Measurements from ENCODE around the gene RAG1. TPM values are rescaled to one million over a fixed set of nuclear protein-coding genes. Genes with fewer than 3 reads are reported as not detected.

Gene RAG1
- total RNA-seq, 1 donor from 2014 or later: 0.24 TPM

DNA sequence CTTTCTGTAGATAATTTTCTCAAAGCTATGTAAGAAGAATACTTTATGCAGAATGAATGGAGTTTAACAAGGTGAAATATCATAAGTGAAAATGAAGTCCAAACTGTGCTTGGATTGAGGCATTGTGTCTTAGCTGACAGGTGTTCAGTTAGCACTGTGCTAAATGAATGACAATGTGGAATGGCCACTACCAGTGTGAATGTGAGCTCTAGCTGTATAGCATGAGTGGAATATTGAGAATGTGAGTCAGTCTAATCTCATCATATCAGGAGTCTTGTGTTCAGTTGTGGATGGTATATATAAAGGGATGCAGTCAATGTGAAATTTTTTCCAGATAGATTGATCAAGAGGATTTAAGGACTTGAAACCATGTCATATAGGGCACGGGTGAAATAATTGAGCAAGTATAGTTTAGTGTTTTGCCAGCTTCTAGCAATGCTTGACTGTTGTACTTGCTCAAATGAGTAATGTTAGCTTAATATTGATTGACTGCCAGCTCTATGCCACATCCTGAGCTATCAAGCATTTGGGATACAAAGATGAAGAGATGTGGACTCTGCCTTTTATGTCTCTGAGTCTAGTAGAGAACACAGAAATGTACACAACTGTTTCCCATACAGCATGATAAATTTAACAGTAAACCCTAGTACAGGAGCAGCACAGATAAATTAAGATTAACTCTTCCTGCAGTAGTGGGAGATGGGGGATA, 40.8 kb downstream of the RAG1 start:
- no peak for TF ChIP-seq CTCF (IDR thresholded peaks at IDR 0.05)
- H3K36me3 Mint-ChIP-seq (ENCODE audit: low read depth): no peaks in the 10 kb centered on the region
- DNase-seq (no peak), ATAC-seq (ENCODE audit: low read depth) (no peak)
- peaks cover 30% of the 10 kb centered on the region for H3K27me3 Mint-ChIP-seq
- H3K4me3 Mint-ChIP-seq: no peak overlapping the region
- H3K27ac Mint-ChIP-seq: no peak overlapping the region
- CTCF ChIA-PET: no interaction called here
- POLR2A ChIA-PET: no interaction called here
- no peaks in the 10 kb centered on the region for H3K9me3 Mint-ChIP-seq
- no peaks in the 10 kb centered on the region for H3K4me1 Mint-ChIP-seq
- intact Hi-C loops (cut with micrococcal nuclease): no loop called here

DNA sequence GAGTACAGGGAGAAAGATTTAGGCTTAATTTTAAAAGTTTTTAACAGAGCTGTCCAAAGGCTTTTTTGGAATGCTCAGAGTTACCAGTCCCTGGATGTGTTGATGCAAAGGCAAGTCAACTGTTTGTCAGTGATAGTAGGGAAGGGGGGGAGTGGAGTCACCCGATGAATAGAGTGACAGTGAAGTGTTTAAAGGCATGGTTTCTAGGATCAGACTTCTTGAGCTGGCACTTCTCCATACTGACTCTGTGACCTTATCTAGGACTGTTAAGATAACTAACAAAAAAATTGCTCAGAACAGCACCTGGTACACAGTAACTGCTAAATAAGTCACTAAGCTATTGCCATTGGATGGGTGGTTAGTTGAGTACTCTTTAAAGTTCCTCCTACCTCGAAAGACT, 41.6 kb downstream of the RAG1 start:
- peaks cover 30% of the 10 kb centered on the region for H3K27me3 Mint-ChIP-seq
- no peaks in the 10 kb centered on the region for H3K9me3 Mint-ChIP-seq
- H3K4me3 Mint-ChIP-seq: no peak overlapping the region
- no peak for TF ChIP-seq CTCF (IDR thresholded peaks at IDR 0.05)
- ATAC-seq (ENCODE audit: low read depth) (no peak), DNase-seq (no peak)
- intact Hi-C loops (cut with micrococcal nuclease): no loop called here
- H3K4me1 Mint-ChIP-seq: no peaks in the 10 kb centered on the region
- H3K36me3 Mint-ChIP-seq (ENCODE audit: low read depth): no peaks in the 10 kb centered on the region
- CTCF ChIA-PET: no interaction called here
- POLR2A ChIA-PET: interaction anchor here (0.6 kb wide), 1 partner anchor 158 kb away, joined by 3 read pairs; no protein-coding TSS in a partner anchor
- no peak overlapping the region for H3K27ac Mint-ChIP-seq

DNA sequence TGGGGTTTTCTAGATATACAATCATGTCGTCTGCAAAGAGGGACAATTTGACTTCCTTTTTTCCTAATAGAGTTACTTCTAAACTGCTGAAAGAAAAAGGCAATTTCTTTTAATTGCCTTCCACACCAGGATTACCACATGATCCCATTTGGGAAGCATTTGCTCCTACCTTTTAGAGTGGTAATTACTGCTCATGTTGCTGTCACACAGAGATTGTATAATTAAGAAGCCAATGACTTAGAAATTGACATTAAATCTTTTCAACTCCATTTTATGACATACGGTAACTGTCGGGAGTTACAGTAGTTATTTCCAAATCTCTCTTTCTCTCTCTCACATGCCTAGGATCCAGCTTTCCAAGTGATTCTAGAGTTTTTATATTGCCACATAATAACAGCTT, 48.0 kb downstream of the RAG1 start:
- H3K27ac Mint-ChIP-seq: no peak overlapping the region
- H3K4me1 Mint-ChIP-seq: peaks cover 11% of the 10 kb centered on the region
- no peaks in the 10 kb centered on the region for H3K36me3 Mint-ChIP-seq (ENCODE audit: low read depth)
- no peaks in the 10 kb centered on the region for H3K9me3 Mint-ChIP-seq
- peaks cover 25% of the 10 kb centered on the region for H3K27me3 Mint-ChIP-seq
- POLR2A ChIA-PET: no interaction called here
- TF ChIP-seq CTCF (IDR thresholded peaks at IDR 0.05): no peak
- intact Hi-C loops (cut with micrococcal nuclease): no loop called here
- DNase-seq (no peak), ATAC-seq (ENCODE audit: low read depth) (no peak)
- no peak overlapping the region for H3K4me3 Mint-ChIP-seq
- CTCF ChIA-PET: no interaction called here

DNA sequence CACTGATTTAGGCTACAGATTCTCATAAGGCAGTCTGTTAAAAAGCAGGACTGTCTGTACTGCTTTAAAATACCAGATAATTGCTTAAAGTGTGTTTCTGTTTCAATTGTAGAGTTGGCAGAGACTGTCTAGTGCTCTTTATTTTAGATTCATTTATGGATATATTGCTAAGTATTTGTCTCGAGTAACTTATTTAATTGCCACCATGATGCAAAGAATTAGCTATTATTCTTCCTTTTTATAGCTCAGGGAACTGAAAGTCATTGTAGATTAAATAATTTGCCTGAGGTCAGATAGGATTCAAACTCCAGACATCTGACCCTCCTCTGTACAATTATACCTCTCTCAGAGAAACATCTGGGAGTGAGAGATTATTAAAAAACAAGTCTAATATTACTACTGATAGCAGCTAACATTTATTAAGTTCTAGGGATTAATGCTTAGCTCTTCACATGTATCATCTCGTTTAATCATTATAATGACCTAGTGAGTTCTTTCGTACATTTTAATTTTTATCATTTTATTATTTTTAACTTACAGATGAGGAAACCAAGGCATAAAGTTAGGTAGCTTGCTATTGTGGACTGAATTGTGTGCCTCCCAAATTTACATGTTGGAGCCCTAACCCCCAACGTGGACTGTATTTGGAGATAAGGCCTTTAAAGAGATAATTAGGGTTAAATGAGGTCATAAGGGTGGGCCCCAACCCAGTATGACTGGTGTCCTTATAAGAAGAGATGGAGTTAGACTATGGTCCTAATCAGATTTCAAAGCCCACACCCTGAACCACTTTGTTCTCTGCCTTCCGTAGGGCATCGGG, 49.9 kb downstream of the RAG1 start:
- no peak overlapping the region for H3K4me3 Mint-ChIP-seq
- H3K9me3 Mint-ChIP-seq: no peaks in the 10 kb centered on the region
- ChIA-PET POLR2A (no interaction called here), CTCF (no interaction called here)
- H3K27me3 Mint-ChIP-seq: peaks cover 15% of the 10 kb centered on the region
- DNase-seq: no peak
- ATAC-seq (ENCODE audit: low read depth): no peak
- no peaks in the 10 kb centered on the region for H3K36me3 Mint-ChIP-seq (ENCODE audit: low read depth)
- intact Hi-C loops (cut with micrococcal nuclease): no loop called here
- no peak for TF ChIP-seq CTCF (IDR thresholded peaks at IDR 0.05)
- H3K27ac Mint-ChIP-seq: no peak overlapping the region
- peaks cover 11% of the 10 kb centered on the region for H3K4me1 Mint-ChIP-seq

GRCh38 chr11:36618363-36619047, 50.7 kb downstream of the RAG1 start:
- H3K27ac Mint-ChIP-seq: no peak overlapping the region
- no peaks in the 10 kb centered on the region for H3K36me3 Mint-ChIP-seq (ENCODE audit: low read depth)
- no peak for TF ChIP-seq CTCF (IDR thresholded peaks at IDR 0.05)
- H3K4me3 Mint-ChIP-seq: no peak overlapping the region
- CTCF ChIA-PET: interaction anchor here (0.8 kb wide), 1 partner anchor 54 kb away, joined by 3 read pairs; no protein-coding TSS in a partner anchor
- peaks cover 15% of the 10 kb centered on the region for H3K27me3 Mint-ChIP-seq
- POLR2A ChIA-PET: no interaction called here
- ATAC-seq (ENCODE audit: low read depth) (no peak), DNase-seq (no peak)
- intact Hi-C loops (cut with micrococcal nuclease): no loop called here
- no peaks in the 10 kb centered on the region for H3K9me3 Mint-ChIP-seq
- H3K4me1 Mint-ChIP-seq: peaks cover 11% of the 10 kb centered on the region
